ENCODE data around the gene PCNX2.

- TF ChIP-seq SUZ12 (IDR thresholded peaks at IDR 0.05; ENCODE audit: extremely low read depth, insufficient read depth, insufficient read length), result no peak
- no peak for TF ChIP-seq YY1 (IDR thresholded peaks at IDR 0.05; ENCODE audit: insufficient read depth, insufficient read length)
Observed at GRCh38 chr1:232940262-232940661, 355.3 kb downstream of the PCNX2 start.
